HL-60/S4 treated with phorbol 12-myristate 13-acetate at 8.2 ng/mL for 4 days and 3 days (cell line): ENCODE results near the gene CEP350.
"Not testable (repeated sequence)": the region's sequence is repeated elsewhere in the genome, so short reads cannot be mapped to it uniquely, and the experiment has no call there.

Experiments used
- in situ Hi-C: fragments of 300-500 bp; cut with MboI; formaldehyde crosslinking; loops from 2 replicates; pipeline ENCODE4 v1.15.0; 2022; ENCODE audit warnings: low sequenced_read_pairs

The CEP350 gene

GRCh38 chr1:179984942-179985341 lies 30.3 kb downstream of the CEP350 start:
- in situ Hi-C loops = no loop called here

DNA sequence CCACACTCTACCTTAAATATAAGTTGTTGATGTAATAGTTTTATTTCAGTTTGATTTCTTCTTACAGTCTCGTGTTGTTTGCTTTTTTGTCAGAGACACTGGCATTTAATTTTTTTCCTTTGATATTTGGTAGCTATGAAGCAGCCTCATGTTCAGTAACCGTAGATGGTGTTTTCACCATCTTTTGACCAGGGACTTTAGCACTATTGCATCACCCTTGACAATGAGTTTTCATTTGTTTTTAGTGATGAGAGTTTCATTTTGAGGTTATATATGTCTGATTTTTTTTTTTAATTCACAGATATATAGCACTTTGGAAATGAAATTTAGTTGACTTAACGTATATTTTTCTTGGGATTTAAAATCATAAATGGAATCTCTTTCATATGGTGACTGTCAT lies 36.2 kb downstream of the CEP350 start:
- in situ Hi-C loops = no loop called here

GRCh38 chr1:179995576-179995975 lies 41.0 kb downstream of the CEP350 start:
- in situ Hi-C loops = no loop called here

GRCh38 chr1:179996099-179996498 lies 41.5 kb downstream of the CEP350 start:
- in situ Hi-C loops = no loop called here

DNA sequence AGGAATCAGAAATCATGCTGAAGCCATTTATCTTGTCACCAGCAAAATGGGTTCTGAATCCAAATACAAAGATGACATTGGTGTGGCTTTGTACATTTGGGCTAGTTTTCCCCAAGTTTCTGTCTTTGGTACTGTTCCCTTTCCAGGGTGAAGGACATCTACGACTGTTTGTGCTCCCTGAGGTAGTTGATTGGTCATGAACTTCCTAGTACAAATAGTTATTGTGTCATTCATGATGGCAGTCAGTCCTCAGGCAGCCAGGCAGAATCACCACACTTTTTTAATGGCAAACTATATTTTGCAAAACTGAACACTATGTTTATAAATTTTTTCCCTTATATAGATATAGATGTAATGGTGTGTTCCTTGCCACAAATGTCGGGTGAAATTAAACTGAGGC lies 46.0 kb downstream of the CEP350 start:
- in situ Hi-C loops = no loop called here

DNA sequence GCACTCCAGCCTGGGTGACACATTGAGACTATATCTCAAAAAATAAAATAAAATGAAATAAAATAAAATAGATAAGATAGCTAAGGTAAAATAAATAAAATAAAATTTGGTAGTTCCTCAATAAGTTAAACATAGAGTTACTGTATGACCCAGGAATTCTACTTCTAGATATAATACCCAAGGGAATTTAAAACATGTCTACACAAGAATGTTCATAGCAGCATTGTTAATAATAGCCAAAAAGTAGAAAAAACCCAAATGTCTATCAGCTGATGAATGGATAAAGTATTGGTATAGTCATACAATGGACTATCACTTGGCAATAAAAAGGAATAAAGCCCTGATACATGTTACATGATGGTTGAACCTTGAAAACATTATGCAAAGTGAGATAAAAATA lies 47.8 kb downstream of the CEP350 start:
- in situ Hi-C loops = no loop called here

GRCh38 chr1:180003026-180003695 lies 48.6 kb downstream of the CEP350 start:
- in situ Hi-C loops = no loop called here

- in situ Hi-C loops = not testable (repeated sequence)
Observed at GRCh38 chr1:180006762-180007161, 52.2 kb downstream of the CEP350 start.

DNA sequence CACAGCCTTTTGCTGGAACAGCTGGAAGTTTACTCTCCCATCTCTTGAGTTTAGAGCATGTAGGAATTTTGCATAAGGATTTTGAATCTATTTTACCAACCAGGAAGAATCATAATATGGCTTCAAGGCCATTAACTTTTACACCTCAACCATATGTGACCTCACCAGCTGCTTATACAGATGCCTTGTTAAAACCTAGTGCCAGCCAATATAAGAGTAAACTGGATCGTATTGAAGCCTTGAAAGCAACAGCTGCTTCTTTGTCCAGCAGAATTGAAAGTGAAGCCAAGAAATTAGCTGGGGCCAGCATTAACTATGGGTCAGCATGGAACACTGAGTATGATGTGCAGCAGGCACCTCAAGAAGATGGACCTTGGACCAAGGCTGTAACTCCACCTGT lies 65.4 kb downstream of the CEP350 start:
- in situ Hi-C loops = no loop called here

- in situ Hi-C loops = no loop called here
Observed at GRCh38 chr1:180026556-180026955, 71.9 kb downstream of the CEP350 start.

GRCh38 chr1:180027949-180028445 lies 73.4 kb downstream of the CEP350 start:
- in situ Hi-C loops = no loop called here

DNA sequence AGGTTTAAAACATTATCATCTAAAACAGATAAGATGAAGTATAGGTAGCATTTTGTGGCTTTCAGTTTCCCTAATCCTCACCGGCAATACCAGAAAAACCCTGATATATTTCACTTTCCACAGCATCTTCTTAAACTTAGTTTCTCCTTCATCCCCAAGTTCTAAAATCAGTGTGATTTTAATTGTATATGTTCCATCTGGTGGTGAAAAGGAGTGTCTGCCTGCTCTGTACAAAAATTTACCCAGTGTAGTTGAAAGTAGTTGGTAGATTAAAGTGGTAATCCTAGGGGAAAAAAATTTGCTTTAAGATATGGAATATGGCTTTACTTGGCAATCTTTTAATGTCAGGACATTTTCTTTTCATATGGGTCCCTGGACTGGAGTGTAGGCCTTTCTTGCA lies 74.3 kb downstream of the CEP350 start:
- in situ Hi-C loops = no loop called here

GRCh38 chr1:180029524-180030135 lies 75.0 kb downstream of the CEP350 start:
- in situ Hi-C loops = no loop called here

DNA sequence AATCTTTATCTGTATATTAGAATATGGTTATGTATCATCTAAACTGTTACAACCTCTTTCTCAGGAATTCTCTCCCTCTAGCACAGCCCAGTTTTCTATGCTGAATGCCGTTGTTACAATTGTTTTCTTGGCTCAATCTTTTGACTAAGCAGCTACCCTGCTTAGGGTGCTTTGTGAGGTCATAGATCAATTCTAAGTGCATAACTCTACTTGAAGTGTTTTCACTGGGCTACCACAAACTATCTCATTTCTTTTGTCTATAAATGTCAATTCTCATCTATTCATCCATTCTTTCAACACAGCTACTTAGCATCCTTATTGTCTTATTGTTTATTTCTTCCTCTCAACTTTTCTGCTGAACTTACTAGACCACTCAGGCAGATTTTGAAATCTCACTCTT lies 77.1 kb downstream of the CEP350 start:
- in situ Hi-C loops = no loop called here

GRCh38 chr1:180033390-180033789 lies 78.8 kb downstream of the CEP350 start:
- in situ Hi-C loops = no loop called here

GRCh38 chr1:180040034-180040433 lies 85.4 kb downstream of the CEP350 start:
- in situ Hi-C loops = no loop called here

DNA sequence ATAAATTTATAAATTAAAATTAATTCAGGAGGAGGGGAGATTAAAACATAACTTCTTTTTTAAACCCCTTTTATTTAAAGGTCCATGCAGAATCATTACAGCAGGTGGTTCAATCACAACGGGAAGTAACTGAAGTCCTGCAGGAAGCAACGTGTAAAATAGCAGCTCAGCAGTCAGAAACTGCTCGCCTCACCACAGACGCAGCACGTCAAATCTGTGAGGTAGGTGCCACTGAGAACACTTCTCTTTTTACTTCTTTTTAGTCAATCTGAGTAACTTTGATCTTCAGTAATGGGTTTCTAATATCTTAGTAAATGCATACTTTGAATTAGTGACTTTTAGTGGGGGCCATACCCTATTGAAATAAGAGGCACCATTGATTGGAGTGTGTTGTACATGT lies 87.0 kb downstream of the CEP350 start:
- in situ Hi-C loops = no loop called here

DNA sequence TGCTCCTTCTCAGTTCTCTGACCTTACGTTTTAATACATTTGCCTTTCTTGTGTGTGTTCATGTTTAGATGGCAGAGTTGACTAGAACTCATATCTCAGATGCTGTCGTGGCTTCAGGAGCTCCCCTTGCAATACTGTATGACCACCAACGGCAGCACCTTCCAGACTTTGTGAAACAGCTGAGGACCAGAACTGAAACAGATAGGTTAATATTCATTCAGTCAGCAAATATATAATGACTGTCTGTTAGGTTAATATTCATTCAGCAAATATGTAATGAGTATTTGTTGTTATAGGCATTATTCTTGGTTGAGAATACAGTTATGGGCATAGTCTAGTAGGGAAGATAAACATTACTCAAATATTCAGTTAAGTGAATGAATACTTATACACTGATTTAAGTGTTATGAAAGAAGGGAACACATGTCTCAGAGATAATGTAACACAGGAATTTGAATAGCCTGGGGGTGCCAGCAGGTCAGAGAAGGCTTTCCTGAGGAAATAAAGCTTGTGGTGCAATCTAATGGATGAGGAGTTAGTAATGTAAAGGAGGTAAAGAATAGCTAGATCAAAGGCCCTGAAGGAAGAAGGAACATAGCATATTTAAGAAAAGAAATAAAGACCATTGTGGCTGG lies 88.5 kb downstream of the CEP350 start:
- in situ Hi-C loops = no loop called here

GRCh38 chr1:180043785-180044184 lies 89.2 kb downstream of the CEP350 start:
- in situ Hi-C loops = no loop called here

DNA sequence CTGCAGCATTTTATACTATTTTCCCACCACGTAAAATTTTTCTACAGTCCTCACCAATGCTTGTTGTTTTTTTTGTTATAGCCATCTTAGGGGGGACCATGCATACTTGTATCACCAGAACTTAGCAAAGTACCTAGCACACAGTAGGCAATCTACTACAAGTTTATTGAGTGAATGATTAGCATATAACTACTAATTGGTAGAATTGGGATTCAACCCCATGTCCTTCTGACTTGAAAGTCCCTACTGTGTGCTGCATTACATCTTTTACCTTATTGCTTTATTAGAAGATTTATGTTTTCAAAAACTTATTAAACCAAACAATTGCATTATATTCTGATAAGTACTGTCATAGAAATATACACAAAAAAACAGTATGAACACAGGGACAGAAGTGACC lies 92.1 kb downstream of the CEP350 start:
- in situ Hi-C loops = no loop called here

GRCh38 chr1:180053594-180054567 lies 99.3 kb downstream of the CEP350 start:
- in situ Hi-C loops = no loop called here
